Activated CD4-positive, alpha-beta T cell treated with anti-CD3 and anti-CD28 coated beads for 36 hours (primary cell): ENCODE measurements around the gene NFATC1. TPM values are rescaled to one million over a fixed set of nuclear protein-coding genes. Genes with fewer than 3 reads are reported as not detected.

Experiments
- ATAC-seq: fragments of 200-7000 bp; cut with Tn5 transposase; one replicate; pipeline ENCODE4 v1.10.0; 2021; ENCODE audit warnings: mild to moderate bottlenecking, moderate library complexity
- CTCF ChIA-PET: fragments of 350-600 bp; sonication (Branson Sonifier 250); formaldehyde crosslinking; loops from one replicate; lab custom pipeline; 2021; ENCODE audit warnings: antibody characterized with exemption; lab: Charles Lee
- POLR2A ChIA-PET: fragments of 350-600 bp; sonication (Branson Sonifier 250); formaldehyde crosslinking; loops from one replicate; lab custom pipeline; 2021; ENCODE audit warnings: antibody characterized with exemption, inconsistent platforms; lab: Charles Lee
- DNase-seq: peaks from one replicate; pipeline ENCODE4 v3.0.0-alpha.2; 2020
- H3K27ac Mint-ChIP-seq: one replicate; pipeline ENCODE4 v1.8.0; 2021; ENCODE audit warnings: mixed read lengths
- H3K27me3 Mint-ChIP-seq: one replicate; pipeline ENCODE4 v1.8.0; 2021; ENCODE audit warnings: mixed read lengths
- H3K36me3 Mint-ChIP-seq: one replicate; pipeline ENCODE4 v1.8.0; 2021; ENCODE audit warnings: low read depth, mixed read lengths
- H3K4me1 Mint-ChIP-seq: one replicate; pipeline ENCODE4 v1.8.0; 2021; ENCODE audit warnings: mixed read lengths
- H3K4me3 Mint-ChIP-seq: one replicate; pipeline ENCODE4 v1.8.0; 2021; ENCODE audit warnings: mild to moderate bottlenecking, moderate library complexity, mixed read lengths
- H3K9me3 Mint-ChIP-seq: one replicate; pipeline ENCODE4 v1.8.0; 2021; ENCODE audit warnings: low read depth, mixed read lengths
- intact Hi-C, 2 experiments: fragments of 100-400 bp; cut with DNase I in 1 of 2; cut with micrococcal nuclease in 1 of 2; formaldehyde crosslinking; loops; one replicate each; pipeline versions ENCODE4 v1.14.2 to v1.15.1; 2022 to 2024; cut with DNase I, micrococcal nuclease
- total RNA-seq, 2 experiments: library from RNA; stranded (reverse); gene quantifications; one replicate each; pipeline ENCODE4 v1.2.3, GENCODE V29; 2021

NFATC1 gene
- total RNA-seq, 2 experiments from 2014 or later = 96.0 to 104 TPM

DNA sequence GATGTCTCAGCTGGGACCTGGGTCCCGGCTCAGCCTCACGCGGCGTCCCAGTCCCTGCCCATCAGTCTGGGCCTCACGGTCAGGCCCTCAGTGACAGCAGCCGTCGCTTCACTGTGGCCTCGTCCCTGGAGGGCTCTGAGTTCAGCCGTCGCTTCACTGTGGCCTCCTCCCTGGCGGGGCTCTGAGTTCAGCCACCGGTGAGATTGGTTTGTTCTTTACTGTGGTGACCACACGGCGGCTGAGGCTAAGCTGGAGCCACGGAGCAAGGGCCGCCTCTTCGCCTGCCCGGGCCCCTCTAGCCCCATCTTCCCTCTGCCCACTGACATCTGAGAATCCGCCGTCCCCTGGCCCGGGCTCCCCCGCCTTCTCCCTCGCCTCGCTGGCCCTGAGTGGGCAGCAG is 51.2 kb downstream of the NFATC1 start:
- peaks cover 49% of the 10 kb centered on the region for H3K36me3 Mint-ChIP-seq
- peaks cover 22% of the 10 kb centered on the region for H3K4me1 Mint-ChIP-seq
- DNase-seq = no peak
- H3K9me3 Mint-ChIP-seq = no peaks in the 10 kb centered on the region
- CTCF ChIA-PET = no interaction called here
- POLR2A ChIA-PET = no interaction called here
- H3K4me3 Mint-ChIP-seq = no peak overlapping the region
- no peak overlapping the region for H3K27ac Mint-ChIP-seq
- H3K27me3 Mint-ChIP-seq = no peaks in the 10 kb centered on the region
- ATAC-seq = no peak
- intact Hi-C loops = no loop called here

DNA sequence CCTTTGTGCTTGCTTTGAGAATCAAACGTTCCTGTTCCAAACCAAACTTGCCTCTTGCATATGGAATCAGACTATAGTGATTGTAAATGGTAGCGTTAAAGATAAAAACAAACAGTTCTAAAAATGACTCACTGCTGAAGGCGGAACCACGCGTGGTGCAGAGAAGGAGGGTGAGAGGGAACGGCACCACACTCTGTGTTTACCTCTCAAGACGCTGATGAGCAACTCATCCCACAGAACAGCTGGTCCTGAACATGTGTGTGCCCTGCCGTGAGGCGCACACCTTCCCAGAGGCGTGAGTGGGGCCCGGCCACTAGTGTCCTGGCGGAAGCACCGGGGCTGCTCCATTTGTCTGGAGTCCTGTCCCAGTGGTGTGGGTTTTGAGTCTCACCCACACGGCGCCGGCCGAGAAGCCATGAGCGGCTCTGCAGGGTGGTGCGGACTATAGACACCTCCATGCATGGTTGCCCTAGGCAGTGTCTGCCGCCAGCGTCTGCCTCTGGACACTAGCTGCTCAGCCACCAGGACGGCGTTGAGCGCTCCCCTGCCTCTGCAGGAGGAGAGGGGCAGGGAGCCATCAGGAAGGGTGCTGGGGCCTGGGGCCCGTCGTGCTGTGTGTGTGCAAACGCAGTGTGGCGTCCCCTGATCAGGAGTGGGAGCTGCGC is 52.1 kb downstream of the NFATC1 start:
- Mint-ChIP-seq H3K4me3 (no peak overlapping the region), H3K36me3 (peaks cover 54% of the 10 kb centered on the region), H3K27ac (peak overlapping the region; percentile 33), H3K9me3 (no peaks in the 10 kb centered on the region), H3K4me1 (peaks cover 20% of the 10 kb centered on the region), H3K27me3 (no peaks in the 10 kb centered on the region)
- ChIA-PET CTCF (no interaction called here), POLR2A (no interaction called here)
- intact Hi-C loops = no loop called here
- peak; percentile 54 for DNase-seq
- ATAC-seq = peak; percentile 71

DNA sequence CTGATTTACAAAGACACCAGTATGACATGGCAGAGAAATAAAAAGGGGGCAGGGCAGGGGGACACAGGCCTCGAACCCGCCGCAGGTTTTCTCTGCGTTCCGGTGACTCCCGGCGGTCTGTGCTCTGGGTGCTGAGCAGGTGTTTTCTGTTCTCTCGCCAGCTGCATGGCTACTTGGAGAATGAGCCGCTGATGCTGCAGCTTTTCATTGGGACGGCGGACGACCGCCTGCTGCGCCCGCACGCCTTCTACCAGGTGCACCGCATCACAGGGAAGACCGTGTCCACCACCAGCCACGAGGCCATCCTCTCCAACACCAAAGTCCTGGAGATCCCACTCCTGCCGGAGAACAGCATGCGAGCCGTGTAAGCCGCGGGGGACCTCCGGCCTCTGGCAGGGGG is 52.9 kb downstream of the NFATC1 start:
- Mint-ChIP-seq H3K4me3 (no peak overlapping the region), H3K36me3 (peaks cover 54% of the 10 kb centered on the region), H3K27me3 (no peaks in the 10 kb centered on the region), H3K27ac (no peak overlapping the region), H3K4me1 (peaks cover 16% of the 10 kb centered on the region), H3K9me3 (no peaks in the 10 kb centered on the region)
- intact Hi-C loops = no loop called here
- POLR2A ChIA-PET = no interaction called here
- ATAC-seq (no peak), DNase-seq (no peak)
- CTCF ChIA-PET = no interaction called here

DNA sequence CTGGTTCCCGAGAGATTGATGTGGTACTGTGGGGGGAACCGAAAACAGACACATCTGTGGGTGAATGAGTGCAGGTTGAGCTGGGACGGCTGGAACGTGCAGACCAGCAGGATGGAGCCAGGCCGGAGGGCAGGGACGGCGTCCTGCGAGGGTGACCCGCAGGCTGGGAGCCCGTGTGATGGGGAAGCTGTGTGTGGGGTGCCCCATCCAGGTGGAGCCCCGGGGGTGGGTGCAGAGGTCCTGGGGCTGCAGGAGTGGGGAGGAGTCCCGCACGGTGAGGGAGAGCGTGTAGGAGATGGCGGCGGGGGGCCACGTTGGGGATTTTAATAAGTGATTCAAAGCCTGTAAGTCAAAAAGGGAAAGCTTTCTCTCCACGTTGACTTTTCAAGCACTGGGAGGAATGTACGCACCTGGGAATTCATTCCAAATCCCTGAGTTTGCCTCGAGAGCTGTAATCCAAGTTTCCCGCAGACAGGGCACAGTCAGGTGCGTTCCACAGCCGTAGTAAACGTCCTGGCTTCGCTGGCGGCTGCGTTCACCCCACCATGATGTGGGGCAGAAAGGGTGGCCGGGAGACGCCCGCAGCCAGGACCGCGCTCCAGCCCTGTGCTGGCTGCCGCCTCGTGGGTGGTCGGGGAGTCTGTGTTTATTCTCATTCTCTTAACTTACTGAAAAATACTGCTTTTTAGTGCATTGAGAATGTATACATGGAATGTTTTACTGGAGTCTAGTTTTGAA is 54.0 kb downstream of the NFATC1 start:
- ATAC-seq = no peak
- no peaks in the 10 kb centered on the region for H3K9me3 Mint-ChIP-seq
- DNase-seq = no peak
- ChIA-PET POLR2A (no interaction called here), CTCF (interaction anchor here (0.9 kb wide), 1 partner anchor 14 kb away, joined by 3 read pairs; no protein-coding TSS in a partner anchor)
- H3K27ac Mint-ChIP-seq = no peak overlapping the region
- intact Hi-C loops = no loop called here
- peaks cover 16% of the 10 kb centered on the region for H3K4me1 Mint-ChIP-seq
- H3K27me3 Mint-ChIP-seq = no peaks in the 10 kb centered on the region
- peaks cover 59% of the 10 kb centered on the region for H3K36me3 Mint-ChIP-seq
- H3K4me3 Mint-ChIP-seq = no peak overlapping the region

DNA sequence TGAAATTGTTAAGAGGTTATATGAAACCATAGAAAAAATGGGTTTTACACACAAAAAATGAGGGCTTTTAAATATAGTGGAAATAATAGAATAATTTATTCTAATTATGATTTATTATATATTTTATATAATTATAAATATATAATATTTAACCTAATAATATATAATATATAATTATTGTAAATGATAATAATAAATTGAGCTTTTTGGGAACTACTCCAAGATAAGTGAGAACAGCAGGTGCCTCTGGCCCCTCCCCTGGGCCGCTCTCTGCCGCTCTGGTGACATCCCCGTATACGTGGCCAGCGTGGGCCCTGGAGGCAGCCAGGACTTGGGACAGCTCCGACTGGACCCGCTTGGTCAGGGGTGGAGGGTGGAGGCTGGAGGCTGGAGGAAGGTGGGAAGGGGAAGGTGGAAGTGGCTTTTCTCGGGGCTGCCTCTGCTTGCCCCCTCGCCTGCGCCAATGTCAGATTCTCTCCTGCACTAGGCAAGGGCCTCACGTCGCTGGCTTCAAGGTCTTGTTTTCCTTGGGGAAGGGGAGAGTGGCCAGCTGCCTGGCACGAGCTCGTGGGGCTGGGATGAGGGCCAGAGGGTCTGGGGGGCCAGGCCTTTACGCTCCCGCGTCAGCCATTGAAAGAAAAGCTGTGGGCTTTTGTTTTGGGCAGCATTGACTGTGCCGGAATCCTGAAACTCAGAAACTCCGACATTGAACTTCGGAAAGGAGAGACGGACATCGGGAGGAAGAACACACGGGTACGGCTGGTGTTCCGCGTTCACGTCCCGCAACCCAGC is 54.8 kb downstream of the NFATC1 start:
- ATAC-seq (no peak), DNase-seq (no peak)
- Mint-ChIP-seq H3K36me3 (peaks cover 58% of the 10 kb centered on the region), H3K9me3 (no peaks in the 10 kb centered on the region), H3K27me3 (no peaks in the 10 kb centered on the region), H3K4me3 (no peak overlapping the region), H3K4me1 (peaks cover 11% of the 10 kb centered on the region), H3K27ac (no peak overlapping the region)
- intact Hi-C loops = no loop called here
- CTCF ChIA-PET = no interaction called here
- POLR2A ChIA-PET = no interaction called here

DNA sequence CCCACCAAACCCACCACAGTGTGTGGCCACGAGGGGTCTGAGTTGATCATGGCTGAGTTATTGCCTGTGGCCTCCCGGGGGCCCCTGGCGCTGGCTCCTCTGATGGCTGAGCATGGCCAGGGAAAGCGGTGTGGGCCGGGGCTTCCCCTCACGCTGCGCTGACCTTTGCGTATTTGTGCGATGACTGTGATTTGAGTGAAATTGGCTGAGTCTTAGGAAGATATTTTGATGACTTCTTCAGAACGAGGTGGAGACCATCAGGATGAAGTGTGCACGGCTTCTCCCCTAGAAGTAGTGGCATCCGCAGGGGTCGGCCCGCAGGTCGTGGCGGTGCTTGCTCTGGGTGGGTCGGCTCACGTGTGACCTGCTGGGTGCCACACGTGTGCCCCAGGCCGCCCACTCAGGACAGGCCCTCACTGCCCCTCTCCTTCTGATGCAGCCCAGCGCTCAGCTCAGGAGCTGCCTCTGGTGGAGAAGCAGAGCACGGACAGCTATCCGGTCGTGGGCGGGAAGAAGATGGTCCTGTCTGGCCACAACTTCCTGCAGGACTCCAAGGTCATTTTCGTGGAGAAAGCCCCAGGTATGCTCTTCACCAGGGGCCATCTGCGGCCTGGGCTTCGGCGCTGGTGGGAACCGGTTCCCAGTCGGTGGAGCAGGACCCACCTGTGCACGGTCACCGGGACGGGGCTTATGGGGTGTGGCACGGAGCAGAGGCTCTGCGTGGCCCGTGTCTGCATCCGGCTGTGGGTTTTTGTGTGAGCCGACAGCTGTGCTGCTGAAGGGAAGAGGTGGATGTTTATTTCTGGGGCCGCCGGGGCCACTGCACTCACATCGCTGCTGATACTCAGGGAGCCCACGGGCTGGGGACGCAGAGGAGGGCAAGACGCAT is 55.8 kb downstream of the NFATC1 start:
- ATAC-seq (no peak), DNase-seq (no peak)
- ChIA-PET CTCF (no interaction called here), POLR2A (no interaction called here)
- Mint-ChIP-seq H3K27ac (no peak overlapping the region), H3K4me1 (peaks cover 8% of the 10 kb centered on the region), H3K4me3 (no peak overlapping the region), H3K36me3 (peaks cover 53% of the 10 kb centered on the region), H3K9me3 (no peaks in the 10 kb centered on the region), H3K27me3 (no peaks in the 10 kb centered on the region)
- intact Hi-C loops = no loop called here

DNA sequence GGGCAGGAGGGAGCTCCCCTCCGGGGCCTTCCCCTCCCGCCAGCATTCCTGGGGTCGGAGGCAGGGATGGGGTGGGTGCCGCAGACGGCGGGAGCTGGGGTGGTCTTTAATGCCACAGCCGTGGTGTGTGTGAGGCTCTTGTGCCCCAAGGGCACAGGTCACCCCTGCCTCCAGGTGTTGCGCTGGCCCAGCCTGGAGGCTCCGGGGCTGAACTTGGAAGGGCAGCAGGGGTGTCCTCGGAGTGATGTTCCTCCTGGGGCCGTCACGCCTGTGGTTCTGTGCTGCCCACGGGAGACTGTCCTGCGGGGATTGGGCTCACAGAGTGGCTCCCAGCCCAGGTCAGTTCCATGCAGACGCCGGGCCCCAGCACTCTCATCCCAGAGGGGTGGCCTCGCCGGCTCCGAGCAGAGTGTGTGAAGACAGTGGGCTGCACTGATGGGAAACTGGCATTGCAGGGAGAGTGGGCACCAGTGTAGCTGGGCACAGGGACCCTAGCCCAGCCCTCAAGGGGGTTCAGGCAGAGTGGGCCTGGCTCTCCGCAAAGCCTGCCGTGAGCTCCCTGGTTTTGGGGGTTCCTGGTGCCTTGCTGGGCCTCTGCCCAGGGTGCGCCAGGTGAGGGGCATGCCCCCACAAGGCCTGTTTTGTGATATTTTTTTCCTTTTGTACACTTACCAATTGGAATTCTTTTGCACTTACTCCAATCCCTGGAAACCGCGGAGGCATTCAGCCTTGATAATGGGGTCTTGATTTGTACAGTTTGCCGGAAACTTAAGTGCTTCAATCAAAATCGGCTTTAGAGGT is 56.7 kb downstream of the NFATC1 start:
- Mint-ChIP-seq H3K4me1 (peaks cover 5% of the 10 kb centered on the region), H3K27me3 (no peaks in the 10 kb centered on the region), H3K4me3 (no peak overlapping the region), H3K27ac (no peak overlapping the region), H3K9me3 (no peaks in the 10 kb centered on the region), H3K36me3 (peaks cover 54% of the 10 kb centered on the region)
- no peak for DNase-seq
- ChIA-PET CTCF (no interaction called here), POLR2A (no interaction called here)
- intact Hi-C loops = no loop called here
- no peak for ATAC-seq

DNA sequence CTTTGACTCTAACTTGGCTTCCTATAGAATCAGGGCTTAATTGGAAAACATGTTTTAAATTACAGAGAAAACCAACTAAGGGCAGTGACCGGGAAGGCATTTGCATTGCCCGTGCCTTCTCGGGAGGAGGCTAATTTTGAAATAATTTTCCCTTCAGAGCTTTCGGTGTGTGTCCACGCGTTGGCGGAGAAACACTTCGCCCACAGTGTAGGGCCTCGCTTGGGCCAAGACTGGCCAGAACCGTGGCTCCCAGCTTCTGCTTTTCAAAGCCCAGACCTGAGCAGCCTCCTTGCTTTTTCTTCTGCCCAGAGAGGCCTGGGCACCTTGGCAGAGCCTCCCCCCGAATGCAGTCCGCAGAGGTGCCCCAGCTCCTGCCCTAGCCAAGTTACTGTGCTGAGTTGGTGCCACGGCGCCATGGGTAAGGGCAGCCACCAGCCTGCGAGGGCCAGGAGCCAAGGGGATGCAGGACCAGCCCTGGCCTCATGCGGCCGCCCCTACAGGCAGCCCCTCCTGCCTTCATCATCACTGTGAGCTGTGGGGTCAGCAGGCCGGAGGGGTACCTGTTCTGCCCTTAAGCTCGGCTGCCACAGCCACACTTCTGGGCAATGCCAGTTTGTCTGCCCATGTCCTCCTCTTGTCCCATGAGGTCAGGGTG is 57.4 kb downstream of the NFATC1 start:
- H3K36me3 Mint-ChIP-seq = peaks cover 49% of the 10 kb centered on the region
- H3K27me3 Mint-ChIP-seq = no peaks in the 10 kb centered on the region
- ATAC-seq = no peak
- intact Hi-C loops = no loop called here
- no peaks in the 10 kb centered on the region for H3K4me1 Mint-ChIP-seq
- H3K9me3 Mint-ChIP-seq = no peaks in the 10 kb centered on the region
- ChIA-PET CTCF (interaction anchor here (1.2 kb wide), 1 partner anchor 25 kb away, joined by 3 read pairs; no protein-coding TSS in a partner anchor), POLR2A (no interaction called here)
- no peak overlapping the region for H3K4me3 Mint-ChIP-seq
- no peak for DNase-seq
- no peak overlapping the region for H3K27ac Mint-ChIP-seq

DNA sequence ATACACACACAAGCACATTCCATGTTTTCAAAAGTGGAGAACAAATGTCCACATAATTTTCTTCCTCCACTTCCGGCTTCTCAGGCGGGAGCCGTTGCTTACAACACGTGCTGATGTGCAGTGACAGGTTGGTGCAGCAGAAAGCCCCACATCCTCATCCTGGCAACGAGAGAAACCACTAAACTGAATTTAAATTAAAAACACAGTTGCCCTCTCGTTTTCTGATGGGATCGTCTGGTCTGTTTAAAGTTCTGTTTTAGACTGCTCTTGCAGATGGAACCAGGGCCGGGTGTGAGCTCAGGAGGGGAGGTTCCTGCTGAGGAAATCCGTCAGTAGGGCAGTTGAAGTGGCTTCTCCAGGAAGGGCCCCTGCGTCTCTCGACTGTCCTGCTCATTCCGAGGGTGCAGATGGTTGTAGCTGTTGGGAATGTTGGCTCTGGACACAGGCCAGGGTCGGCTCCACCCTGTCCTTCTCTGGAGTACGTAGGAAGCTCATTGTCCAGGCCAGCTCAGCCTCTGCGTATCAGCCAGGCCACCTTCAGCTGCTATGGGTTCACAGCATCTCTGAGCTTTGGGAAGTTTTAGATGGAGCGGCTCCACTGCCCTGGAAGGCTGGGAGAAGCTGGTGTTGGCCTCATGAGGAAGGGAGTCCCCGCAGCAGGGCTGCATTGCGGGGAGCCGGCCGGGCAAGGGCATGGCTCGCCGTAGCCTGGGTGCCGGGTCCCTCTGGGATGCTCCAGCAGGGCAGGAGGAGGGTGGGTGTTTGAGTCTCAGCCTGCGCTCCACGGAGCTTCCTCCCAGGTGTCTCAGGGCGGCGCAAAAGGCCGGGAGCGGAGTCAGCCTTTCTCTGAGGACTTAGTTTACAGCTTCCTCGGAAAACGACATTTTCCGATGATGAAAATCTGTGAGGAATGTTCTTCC is 58.3 kb downstream of the NFATC1 start:
- no peaks in the 10 kb centered on the region for H3K27me3 Mint-ChIP-seq
- ChIA-PET CTCF (interaction anchor here (1.2 to 1.6 kb wide), 2 partner anchors 26 to 73 kb away, joined by 3 to 6 read pairs; no protein-coding TSS in a partner anchor), POLR2A (no interaction called here)
- H3K9me3 Mint-ChIP-seq = no peaks in the 10 kb centered on the region
- peaks cover 49% of the 10 kb centered on the region for H3K36me3 Mint-ChIP-seq
- no peak for ATAC-seq
- no peak overlapping the region for H3K4me3 Mint-ChIP-seq
- no peak for DNase-seq
- intact Hi-C loops = no loop called here
- H3K27ac Mint-ChIP-seq = no peak overlapping the region
- no peaks in the 10 kb centered on the region for H3K4me1 Mint-ChIP-seq
